WTC11 (cell line): ENCODE results near the gene EXOC3L4. TPM values are rescaled to one million over a fixed set of nuclear protein-coding genes. Genes with fewer than 3 reads are reported as not detected.
A peak's percentile ranks its signal among the peaks of the same experiment; 100 is the strongest.

Experiments
- ATAC-seq: fragments of 200-7000 bp; cut with Tn5 transposase; 2 replicates; pipeline ENCODE4 v1.10.0; 2021; ENCODE audit warnings: mild to moderate bottlenecking, moderate library complexity
- CTCF ChIA-PET: fragments of 300-600 bp; sonication (Branson Sonifier 250); formaldehyde crosslinking; loops from one replicate; lab custom pipeline; 2021; ENCODE audit warnings: antibody characterized with exemption; lab: Charles Lee
- POLR2A ChIA-PET: fragments of 350-600 bp; sonication (Branson Sonifier 250); formaldehyde crosslinking; loops from one replicate; lab custom pipeline; 2021; ENCODE audit warnings: antibody characterized with exemption; lab: Charles Lee
- DNase-seq: peaks from one replicate; pipeline ENCODE4 v3.0.0; 2021; ENCODE audit warnings: low spot score
- H3K27ac Mint-ChIP-seq: 2 replicates; pipeline ENCODE4 v1.8.0; 2021; ENCODE audit warnings: mixed read lengths
- H3K27me3 Mint-ChIP-seq: 2 replicates; pipeline ENCODE4 v1.8.0; 2021; ENCODE audit warnings: low read depth, mild to moderate bottlenecking, moderate library complexity, mixed read lengths
- H3K36me3 Mint-ChIP-seq: 2 replicates; pipeline ENCODE4 v1.8.0; 2021; ENCODE audit warnings: mixed read lengths
- H3K4me1 Mint-ChIP-seq: 2 replicates; pipeline ENCODE4 v1.8.0; 2022; ENCODE audit warnings: mixed read lengths
- H3K4me3 Mint-ChIP-seq: 2 replicates; pipeline ENCODE4 v1.8.0; 2021; ENCODE audit warnings: mild to moderate bottlenecking, moderate library complexity, mixed read lengths
- H3K9me3 Mint-ChIP-seq: 2 replicates; pipeline ENCODE4 v1.8.0; 2021; ENCODE audit warnings: mixed read lengths
- FOXP1 ChIP-seq: sonication (generic); formaldehyde crosslinking; IDR thresholded peaks from 2 replicates; pipeline ENCODE4 v1.8.0; 2022; ENCODE audit warnings: missing genetic modification reagents, mild to moderate bottlenecking, moderate library complexity, borderline replicate concordance
- GRHL2 ChIP-seq: fragments of 250-450 bp; sonication (Bioruptor Pico); IDR thresholded peaks from 2 replicates; pipeline ENCODE4 v1.8.0; 2022; ENCODE audit warnings: mild to moderate bottlenecking, moderate library complexity; ENCODE audit not compliant: insufficient replicate concordance, severe bottlenecking
- GTF2I ChIP-seq: fragments of 250-450 bp; sonication (Bioruptor Pico); conservative IDR thresholded peaks from 2 replicates; pipeline ENCODE4 v1.4.0; 2021; ENCODE audit warnings: mild to moderate bottlenecking
- MXD4 ChIP-seq: fragments of 250-450 bp; sonication (Bioruptor Pico); IDR thresholded peaks from 2 replicates; pipeline ENCODE4 v1.8.0; 2021; ENCODE audit warnings: mild to moderate bottlenecking, moderate library complexity, borderline replicate concordance
- NFE2L1 ChIP-seq: sonication (generic); formaldehyde crosslinking; IDR thresholded peaks from 2 replicates; pipeline ENCODE4 v1.8.1; 2023; ENCODE audit warnings: missing genetic modification reagents
- PRRX2 ChIP-seq: fragments of 250-450 bp; sonication (Bioruptor Pico); IDR thresholded peaks from 2 replicates; pipeline ENCODE4 v1.8.0; 2021; ENCODE audit warnings: mild to moderate bottlenecking
- RORB ChIP-seq: fragments of 250-450 bp; sonication (Bioruptor Pico); IDR thresholded peaks from 2 replicates; pipeline ENCODE4 v1.9.0; 2021; ENCODE audit warnings: mild to moderate bottlenecking
- TCF7 ChIP-seq: sonication (generic); formaldehyde crosslinking; IDR thresholded peaks from 2 replicates; pipeline ENCODE4 v1.8.0; 2022; ENCODE audit warnings: mild to moderate bottlenecking, low read depth, missing genetic modification reagents, moderate library complexity
- TEAD1 ChIP-seq: sonication (generic); formaldehyde crosslinking; IDR thresholded peaks from 2 replicates; pipeline ENCODE4 v1.8.0; 2022; ENCODE audit warnings: mild to moderate bottlenecking, missing genetic modification reagents
- TEAD4 ChIP-seq: sonication (generic); formaldehyde crosslinking; IDR thresholded peaks from 2 replicates; pipeline ENCODE4 v1.8.0; 2022; ENCODE audit warnings: mild to moderate bottlenecking, missing genetic modification reagents
- TP53 ChIP-seq: sonication (generic); formaldehyde crosslinking; IDR thresholded peaks from 2 replicates; pipeline ENCODE4 v1.8.1; 2023; ENCODE audit warnings: mild to moderate bottlenecking, missing genetic modification reagents
- ZNF232 ChIP-seq: sonication (generic); formaldehyde crosslinking; IDR thresholded peaks from 2 replicates; pipeline ENCODE4 v1.8.0; 2022; ENCODE audit warnings: mild to moderate bottlenecking, missing genetic modification reagents
- ZNF263 ChIP-seq: sonication (generic); formaldehyde crosslinking; IDR thresholded peaks from 2 replicates; pipeline ENCODE4 v1.8.1; 2022; ENCODE audit warnings: low read depth, mild to moderate bottlenecking, moderate library complexity, missing genetic modification reagents
- ZNF396 ChIP-seq: fragments of 250-450 bp; sonication (Bioruptor Pico); IDR thresholded peaks from 2 replicates; pipeline ENCODE4 v1.8.0; 2021; ENCODE audit warnings: mild to moderate bottlenecking, moderate library complexity, borderline replicate concordance
- ZNF423 ChIP-seq: fragments of 250-450 bp; sonication (Bioruptor Pico); IDR thresholded peaks from 2 replicates; pipeline ENCODE4 v2.1.2; 2022; ENCODE audit warnings: mild to moderate bottlenecking, moderate library complexity
- total RNA-seq: library from RNA; stranded (reverse); gene quantifications from 3 replicates; pipeline ENCODE4 v1.2.3, GENCODE V29; 2021
- TF ChIP-seq, protein P1 (sequence below): fragments of 250-450 bp; sonication (Bioruptor Pico); IDR thresholded peaks from 2 replicates; pipeline ENCODE4 v1.9.0; 2021; ENCODE audit warnings: mild to moderate bottlenecking
- TF ChIP-seq, protein P2 (sequence below): sonication (generic); formaldehyde crosslinking; IDR thresholded peaks from 2 replicates; pipeline ENCODE4 v1.8.1; 2023; ENCODE audit warnings: mild to moderate bottlenecking, missing genetic modification reagents, moderate library complexity
- TF ChIP-seq, protein P3 (sequence below): sonication (generic); formaldehyde crosslinking; IDR thresholded peaks from 2 replicates; pipeline ENCODE4 v1.8.1; 2022; ENCODE audit warnings: mild to moderate bottlenecking, missing genetic modification reagents, moderate library complexity, borderline replicate concordance
- TF ChIP-seq, protein P4 (sequence below): fragments of 250-450 bp; sonication (Bioruptor Pico); IDR thresholded peaks from 2 replicates; pipeline ENCODE4 v1.9.0; 2021; ENCODE audit warnings: mild to moderate bottlenecking, borderline replicate concordance
- TF ChIP-seq, protein P5 (sequence below): sonication (generic); formaldehyde crosslinking; IDR thresholded peaks from 2 replicates; pipeline ENCODE4 v1.8.0; 2022; ENCODE audit warnings: mild to moderate bottlenecking, missing genetic modification reagents
- TF ChIP-seq, protein P6 (sequence below): sonication (generic); formaldehyde crosslinking; IDR thresholded peaks from 2 replicates; pipeline ENCODE4 v1.8.1; 2022; ENCODE audit warnings: missing genetic modification reagents, borderline replicate concordance

Gene EXOC3L4
- total RNA-seq, 1 experiment from 2014 or later = 0.42 TPM

DNA sequence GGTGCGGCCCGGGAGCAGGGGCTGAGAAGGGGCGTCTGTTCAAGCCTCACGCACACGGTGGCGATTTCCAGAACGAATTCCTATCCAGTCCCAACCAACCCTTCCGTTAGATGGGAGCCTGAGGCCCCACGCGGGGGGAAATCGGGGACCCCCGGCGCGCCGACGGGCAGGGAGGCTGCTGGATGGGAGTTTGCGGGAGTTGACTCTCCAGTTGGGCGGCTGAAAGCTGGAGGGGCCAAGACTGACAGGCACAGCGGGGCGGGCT is 9.8 kb downstream of the EXOC3L4 start:
- POLR2A ChIA-PET = interaction anchor here (1.5 kb wide), 1 partner anchor 82 kb away, joined by 4 read pairs; no protein-coding TSS in a partner anchor
- CTCF ChIA-PET = interaction anchor here (0.5 to 6.3 kb wide), 74 partner anchors 9 to 441 kb away, joined by 3 to 199 read pairs (median 5); partner anchors contain the start of genes CDC42BPB, CKB, EIF5 and EXOC3L4
- no peak for DNase-seq
- H3K4me3 Mint-ChIP-seq = no peak overlapping the region
- no peak for ATAC-seq
- peaks cover 54% of the 10 kb centered on the region for H3K27me3 Mint-ChIP-seq
- no peaks in the 10 kb centered on the region for H3K9me3 Mint-ChIP-seq
- peaks cover 24% of the 10 kb centered on the region for H3K4me1 Mint-ChIP-seq
- TF ChIP-seq TCF7 (CRISPR knock-in tag) (0 out of 2 replicates have a peak, but pooled peaks have one; percentile 7), GRHL2 (CRISPR knock-in tag) (no peak)
- H3K27ac Mint-ChIP-seq = no peak overlapping the region
- no peaks in the 10 kb centered on the region for H3K36me3 Mint-ChIP-seq

DNA sequence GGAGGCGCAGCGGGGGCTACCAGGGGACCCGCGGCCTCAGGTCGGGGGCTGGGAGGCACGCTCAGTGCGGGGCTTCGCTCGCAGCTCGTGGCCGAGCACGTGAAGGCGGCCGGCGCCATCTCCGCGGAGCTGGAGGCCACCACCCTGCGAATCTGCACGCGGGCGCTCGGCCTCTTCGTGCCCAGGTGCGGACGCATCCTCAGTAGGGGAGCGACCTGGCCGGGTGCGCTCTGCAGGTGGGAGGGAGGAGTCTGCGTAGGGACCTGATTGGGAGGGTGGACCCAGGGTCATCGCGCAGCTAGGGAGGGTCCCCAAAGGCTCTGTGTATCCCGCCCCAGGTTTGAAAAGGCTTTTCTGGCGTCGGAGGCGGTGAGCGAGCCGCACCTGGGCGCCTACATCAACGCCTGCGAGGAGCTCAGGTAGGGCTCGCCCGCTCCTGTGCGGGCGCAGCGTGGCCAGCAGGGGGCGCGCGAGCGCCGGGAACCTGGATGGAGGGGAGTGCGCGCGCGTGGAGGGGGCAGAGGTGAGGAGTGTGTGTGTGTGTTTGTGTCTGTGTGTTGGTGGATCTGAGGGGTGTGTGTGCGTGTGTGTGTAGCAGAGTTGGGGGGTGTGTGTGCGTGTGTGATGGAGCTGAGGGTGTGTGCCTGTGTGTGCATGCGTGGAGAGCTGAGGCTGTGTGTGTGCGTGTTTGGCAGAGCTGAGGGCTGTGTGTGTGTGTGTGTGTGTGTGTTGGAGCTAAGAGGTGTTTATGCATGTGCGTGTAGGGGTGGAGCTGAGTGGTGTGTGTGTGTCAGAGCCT is 10.3 kb downstream of the EXOC3L4 start:
- peaks cover 54% of the 10 kb centered on the region for H3K27me3 Mint-ChIP-seq
- no peak overlapping the region for H3K27ac Mint-ChIP-seq
- no peak for TF ChIP-seq GTF2I
- TF ChIP-seq NFE2L1 (CRISPR knock-in tag) = 0 out of 2 replicates have a peak, but pooled peaks have one; percentile 18
- TF ChIP-seq, protein P1, sequence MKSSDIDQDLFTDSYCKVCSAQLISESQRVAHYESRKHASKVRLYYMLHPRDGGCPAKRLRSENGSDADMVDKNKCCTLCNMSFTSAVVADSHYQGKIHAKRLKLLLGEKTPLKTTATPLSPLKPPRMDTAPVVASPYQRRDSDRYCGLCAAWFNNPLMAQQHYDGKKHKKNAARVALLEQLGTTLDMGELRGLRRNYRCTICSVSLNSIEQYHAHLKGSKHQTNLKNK (CRISPR knock-in tag) = no peak
- TF ChIP-seq FOXP1 (CRISPR knock-in tag) = peak; percentile 97
- TF ChIP-seq ZNF396 (CRISPR knock-in tag) = no peak
- TF ChIP-seq TEAD1 (CRISPR knock-in tag) = peak; percentile 49; the same call in 1 of the 2 replicates
- TF ChIP-seq, protein P2, sequence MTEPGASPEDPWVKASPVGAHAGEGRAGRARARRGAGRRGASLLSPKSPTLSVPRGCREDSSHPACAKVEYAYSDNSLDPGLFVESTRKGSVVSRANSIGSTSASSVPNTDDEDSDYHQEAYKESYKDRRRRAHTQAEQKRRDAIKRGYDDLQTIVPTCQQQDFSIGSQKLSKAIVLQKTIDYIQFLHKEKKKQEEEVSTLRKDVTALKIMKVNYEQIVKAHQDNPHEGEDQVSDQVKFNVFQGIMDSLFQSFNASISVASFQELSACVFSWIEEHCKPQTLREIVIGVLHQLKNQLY = no peak
- TF ChIP-seq, protein P3, sequence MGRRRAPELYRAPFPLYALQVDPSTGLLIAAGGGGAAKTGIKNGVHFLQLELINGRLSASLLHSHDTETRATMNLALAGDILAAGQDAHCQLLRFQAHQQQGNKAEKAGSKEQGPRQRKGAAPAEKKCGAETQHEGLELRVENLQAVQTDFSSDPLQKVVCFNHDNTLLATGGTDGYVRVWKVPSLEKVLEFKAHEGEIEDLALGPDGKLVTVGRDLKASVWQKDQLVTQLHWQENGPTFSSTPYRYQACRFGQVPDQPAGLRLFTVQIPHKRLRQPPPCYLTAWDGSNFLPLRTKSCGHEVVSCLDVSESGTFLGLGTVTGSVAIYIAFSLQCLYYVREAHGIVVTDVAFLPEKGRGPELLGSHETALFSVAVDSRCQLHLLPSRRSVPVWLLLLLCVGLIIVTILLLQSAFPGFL (CRISPR knock-in tag) = no peak
- TF ChIP-seq RORB (CRISPR knock-in tag) = no peak
- no peak for TF ChIP-seq PRRX2 (CRISPR knock-in tag)
- peak; percentile 37; the same call in 1 of the 2 replicates for TF ChIP-seq TP53 (CRISPR knock-in tag)
- TF ChIP-seq ZNF263 (CRISPR knock-in tag) = no peak
- no peak; the same call in 1 of the 2 replicates for TF ChIP-seq ZNF423 (CRISPR knock-in tag)
- TF ChIP-seq, protein P4, sequence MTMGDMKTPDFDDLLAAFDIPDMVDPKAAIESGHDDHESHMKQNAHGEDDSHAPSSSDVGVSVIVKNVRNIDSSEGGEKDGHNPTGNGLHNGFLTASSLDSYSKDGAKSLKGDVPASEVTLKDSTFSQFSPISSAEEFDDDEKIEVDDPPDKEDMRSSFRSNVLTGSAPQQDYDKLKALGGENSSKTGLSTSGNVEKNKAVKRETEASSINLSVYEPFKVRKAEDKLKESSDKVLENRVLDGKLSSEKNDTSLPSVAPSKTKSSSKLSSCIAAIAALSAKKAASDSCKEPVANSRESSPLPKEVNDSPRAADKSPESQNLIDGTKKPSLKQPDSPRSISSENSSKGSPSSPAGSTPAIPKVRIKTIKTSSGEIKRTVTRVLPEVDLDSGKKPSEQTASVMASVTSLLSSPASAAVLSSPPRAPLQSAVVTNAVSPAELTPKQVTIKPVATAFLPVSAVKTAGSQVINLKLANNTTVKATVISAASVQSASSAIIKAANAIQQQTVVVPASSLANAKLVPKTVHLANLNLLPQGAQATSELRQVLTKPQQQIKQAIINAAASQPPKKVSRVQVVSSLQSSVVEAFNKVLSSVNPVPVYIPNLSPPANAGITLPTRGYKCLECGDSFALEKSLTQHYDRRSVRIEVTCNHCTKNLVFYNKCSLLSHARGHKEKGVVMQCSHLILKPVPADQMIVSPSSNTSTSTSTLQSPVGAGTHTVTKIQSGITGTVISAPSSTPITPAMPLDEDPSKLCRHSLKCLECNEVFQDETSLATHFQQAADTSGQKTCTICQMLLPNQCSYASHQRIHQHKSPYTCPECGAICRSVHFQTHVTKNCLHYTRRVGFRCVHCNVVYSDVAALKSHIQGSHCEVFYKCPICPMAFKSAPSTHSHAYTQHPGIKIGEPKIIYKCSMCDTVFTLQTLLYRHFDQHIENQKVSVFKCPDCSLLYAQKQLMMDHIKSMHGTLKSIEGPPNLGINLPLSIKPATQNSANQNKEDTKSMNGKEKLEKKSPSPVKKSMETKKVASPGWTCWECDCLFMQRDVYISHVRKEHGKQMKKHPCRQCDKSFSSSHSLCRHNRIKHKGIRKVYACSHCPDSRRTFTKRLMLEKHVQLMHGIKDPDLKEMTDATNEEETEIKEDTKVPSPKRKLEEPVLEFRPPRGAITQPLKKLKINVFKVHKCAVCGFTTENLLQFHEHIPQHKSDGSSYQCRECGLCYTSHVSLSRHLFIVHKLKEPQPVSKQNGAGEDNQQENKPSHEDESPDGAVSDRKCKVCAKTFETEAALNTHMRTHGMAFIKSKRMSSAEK (CRISPR knock-in tag) = no peak
- TF ChIP-seq, protein P5, sequence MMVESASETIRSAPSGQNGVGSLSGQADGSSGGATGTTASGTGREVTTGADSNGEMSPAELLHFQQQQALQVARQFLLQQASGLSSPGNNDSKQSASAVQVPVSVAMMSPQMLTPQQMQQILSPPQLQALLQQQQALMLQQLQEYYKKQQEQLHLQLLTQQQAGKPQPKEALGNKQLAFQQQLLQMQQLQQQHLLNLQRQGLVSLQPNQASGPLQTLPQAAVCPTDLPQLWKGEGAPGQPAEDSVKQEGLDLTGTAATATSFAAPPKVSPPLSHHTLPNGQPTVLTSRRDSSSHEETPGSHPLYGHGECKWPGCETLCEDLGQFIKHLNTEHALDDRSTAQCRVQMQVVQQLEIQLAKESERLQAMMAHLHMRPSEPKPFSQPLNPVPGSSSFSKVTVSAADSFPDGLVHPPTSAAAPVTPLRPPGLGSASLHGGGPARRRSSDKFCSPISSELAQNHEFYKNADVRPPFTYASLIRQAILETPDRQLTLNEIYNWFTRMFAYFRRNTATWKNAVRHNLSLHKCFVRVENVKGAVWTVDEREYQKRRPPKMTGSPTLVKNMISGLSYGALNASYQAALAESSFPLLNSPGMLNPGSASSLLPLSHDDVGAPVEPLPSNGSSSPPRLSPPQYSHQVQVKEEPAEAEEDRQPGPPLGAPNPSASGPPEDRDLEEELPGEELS (CRISPR knock-in tag) = peak; percentile 80; the same call in 1 of the 2 replicates
- TF ChIP-seq ZNF232 (CRISPR knock-in tag) = no peak
- TF ChIP-seq, protein P6, sequence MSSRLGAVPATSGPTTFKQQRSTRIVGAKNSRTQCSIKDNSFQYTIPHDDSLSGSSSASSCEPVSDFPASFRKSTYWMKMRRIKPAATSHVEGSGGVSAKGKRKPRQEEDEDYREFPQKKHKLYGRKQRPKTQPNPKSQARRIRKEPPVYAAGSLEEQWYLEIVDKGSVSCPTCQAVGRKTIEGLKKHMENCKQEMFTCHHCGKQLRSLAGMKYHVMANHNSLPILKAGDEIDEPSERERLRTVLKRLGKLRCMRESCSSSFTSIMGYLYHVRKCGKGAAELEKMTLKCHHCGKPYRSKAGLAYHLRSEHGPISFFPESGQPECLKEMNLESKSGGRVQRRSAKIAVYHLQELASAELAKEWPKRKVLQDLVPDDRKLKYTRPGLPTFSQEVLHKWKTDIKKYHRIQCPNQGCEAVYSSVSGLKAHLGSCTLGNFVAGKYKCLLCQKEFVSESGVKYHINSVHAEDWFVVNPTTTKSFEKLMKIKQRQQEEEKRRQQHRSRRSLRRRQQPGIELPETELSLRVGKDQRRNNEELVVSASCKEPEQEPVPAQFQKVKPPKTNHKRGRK = no peak
- no peak for TF ChIP-seq TEAD4 (CRISPR knock-in tag)
- no peak for TF ChIP-seq MXD4 (CRISPR knock-in tag)

More for the DNA sequence above, 10.3 kb downstream of the EXOC3L4 start:
- ChIA-PET CTCF (interaction anchor here (0.5 to 6.3 kb wide), 75 partner anchors 8 to 442 kb away, joined by 3 to 199 read pairs (median 5); partner anchors contain the start of genes CDC42BPB, CKB, EIF5 and EXOC3L4), POLR2A (interaction anchor here (1.5 kb wide), 1 partner anchor 81 kb away, joined by 4 read pairs; no protein-coding TSS in a partner anchor)
- DNase-seq (peak; percentile 85), ATAC-seq (peak; percentile 75)
- H3K9me3 Mint-ChIP-seq = no peaks in the 10 kb centered on the region
- H3K4me1 Mint-ChIP-seq = peaks cover 26% of the 10 kb centered on the region
- H3K4me3 Mint-ChIP-seq = peak overlapping the region; percentile 30
- no peaks in the 10 kb centered on the region for H3K36me3 Mint-ChIP-seq
